ENCODE data around the gene SERPINB10.

Gene SERPINB10

DNA sequence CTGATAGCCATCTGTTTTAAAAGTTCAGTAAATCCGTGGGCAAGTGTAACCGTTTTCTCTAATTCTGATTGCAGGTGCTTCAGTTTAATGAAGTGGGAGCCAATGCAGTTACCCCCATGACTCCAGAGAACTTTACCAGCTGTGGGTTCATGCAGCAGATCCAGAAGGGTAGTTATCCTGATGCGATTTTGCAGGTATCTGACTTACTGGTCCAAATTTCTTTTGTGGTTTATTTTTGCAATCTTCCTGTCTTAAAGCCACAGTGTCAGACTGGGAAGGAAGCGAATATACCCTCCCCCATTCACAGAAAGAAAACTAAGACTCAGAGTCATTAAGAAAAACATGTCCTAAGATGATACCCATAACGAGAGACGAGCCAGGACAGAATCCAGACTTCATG, 12.6 kb upstream of the SERPINB10 start:
- Histone ChIP-seq H3K27ac (ENCODE audit: low read depth, low read length) (no peak overlapping the region), H3K27me3 (ENCODE audit: control insufficient read depth in 1 of 2, insufficient read depth in 2 of 2, low read length in 2 of 2) (no peaks in the 10 kb centered on the region), H3K9me3 (ENCODE audit: low read length) (no peaks in the 10 kb centered on the region), H3K9ac (ENCODE audit: low read length) (no peak overlapping the region), H3K4me1 (ENCODE audit: insufficient read depth, low read length) (no peaks in the 10 kb centered on the region), H3K4me3 (ENCODE audit: low read depth in 1 of 2, low read length in 2 of 2) (no peak overlapping the region), H3K36me3 (ENCODE audit: insufficient read depth, low read length) (no peaks in the 10 kb centered on the region)

DNA sequence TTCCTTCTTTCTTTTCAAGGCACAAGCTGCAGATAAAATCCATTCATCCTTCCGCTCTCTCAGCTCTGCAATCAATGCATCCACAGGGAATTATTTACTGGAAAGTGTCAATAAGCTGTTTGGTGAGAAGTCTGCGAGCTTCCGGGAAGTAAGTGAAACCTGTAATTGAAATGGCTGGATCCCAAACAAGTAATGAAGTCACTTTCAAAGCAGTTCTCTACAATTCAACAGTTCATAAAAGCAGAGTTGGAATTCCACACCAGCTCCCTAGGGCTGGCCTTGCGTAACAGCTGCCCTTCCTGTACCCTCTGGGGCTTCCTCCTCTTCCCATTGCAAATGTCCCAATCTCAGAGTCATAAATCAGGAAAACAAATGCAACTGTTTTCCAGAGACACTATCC, 10.7 kb upstream of the SERPINB10 start:
- no peak overlapping the region for H3K4me3 ChIP-seq (ENCODE audit: low read depth in 1 of 2, low read length in 2 of 2)
- H3K27ac ChIP-seq (ENCODE audit: low read depth, low read length) = no peak overlapping the region
- no peaks in the 10 kb centered on the region for H3K9me3 ChIP-seq (ENCODE audit: low read length)
- H3K9ac ChIP-seq (ENCODE audit: low read length) = no peak overlapping the region
- no peaks in the 10 kb centered on the region for H3K4me1 ChIP-seq (ENCODE audit: insufficient read depth, low read length)
- no peaks in the 10 kb centered on the region for H3K27me3 ChIP-seq (ENCODE audit: control insufficient read depth in 1 of 2, insufficient read depth in 2 of 2, low read length in 2 of 2)
- H3K36me3 ChIP-seq (ENCODE audit: insufficient read depth, low read length) = no peaks in the 10 kb centered on the region

DNA sequence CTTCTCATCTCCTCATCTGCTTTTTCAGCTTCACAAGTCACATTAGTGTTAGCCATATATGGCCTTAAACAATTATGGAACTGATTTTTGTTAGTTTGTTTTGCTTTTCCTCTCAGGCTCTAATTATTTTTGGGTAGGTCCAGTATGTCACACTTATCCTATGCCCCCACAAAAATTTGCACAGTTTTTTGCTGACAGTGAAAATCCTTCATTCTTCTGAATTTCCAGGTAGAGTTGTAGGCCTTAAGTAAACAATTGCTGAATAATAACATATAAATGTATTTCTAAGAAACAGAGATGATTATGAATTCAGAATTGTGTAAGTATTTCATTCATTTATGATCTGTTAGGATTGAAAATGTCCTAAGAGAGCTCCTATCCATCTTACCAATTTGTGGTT, 8.6 kb upstream of the SERPINB10 start:
- H3K9ac ChIP-seq (ENCODE audit: low read length) = no peak overlapping the region
- no peak overlapping the region for H3K27ac ChIP-seq (ENCODE audit: low read depth, low read length)
- no peaks in the 10 kb centered on the region for H3K9me3 ChIP-seq (ENCODE audit: low read length)
- no peaks in the 10 kb centered on the region for H3K36me3 ChIP-seq (ENCODE audit: insufficient read depth, low read length)
- no peaks in the 10 kb centered on the region for H3K27me3 ChIP-seq (ENCODE audit: control insufficient read depth in 1 of 2, insufficient read depth in 2 of 2, low read length in 2 of 2)
- no peaks in the 10 kb centered on the region for H3K4me1 ChIP-seq (ENCODE audit: insufficient read depth, low read length)
- H3K4me3 ChIP-seq (ENCODE audit: low read depth in 1 of 2, low read length in 2 of 2) = no peak overlapping the region

DNA sequence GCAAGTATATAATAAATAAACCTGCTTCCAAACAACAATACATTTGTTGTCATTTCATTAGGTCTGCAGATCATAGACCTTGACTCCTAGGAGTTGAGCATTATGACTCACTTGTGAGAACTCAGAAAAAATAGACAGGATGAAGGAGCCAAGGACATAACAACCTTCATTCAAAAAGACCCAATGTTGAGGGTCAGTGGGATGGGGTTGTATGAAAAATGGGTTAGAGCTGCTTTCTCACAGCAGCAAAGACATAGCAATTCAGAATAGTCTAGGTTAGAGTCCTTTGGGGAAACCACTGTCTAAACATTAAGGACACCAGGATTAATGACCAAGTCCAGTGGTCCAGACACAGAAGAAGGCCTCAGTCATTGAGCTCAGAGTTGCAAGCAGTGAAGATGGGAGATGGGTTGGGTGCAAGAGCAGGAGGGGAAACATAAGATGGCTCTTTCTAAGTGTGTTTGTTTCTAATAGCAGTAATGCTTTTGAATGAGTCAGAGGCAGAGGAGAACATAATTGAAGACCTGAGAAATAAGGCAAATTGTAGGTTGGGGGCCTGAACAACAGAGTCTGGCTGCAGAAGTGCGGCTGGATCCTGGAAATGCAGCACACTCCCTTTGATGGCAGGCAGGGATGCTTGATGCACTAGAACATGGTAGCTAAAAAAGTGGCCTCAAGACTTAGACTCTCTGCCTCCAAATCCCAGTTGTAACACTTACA, 3.7 kb upstream of the SERPINB10 start:
- no peak overlapping the region for H3K27ac ChIP-seq (ENCODE audit: low read depth, low read length)
- no peaks in the 10 kb centered on the region for H3K9me3 ChIP-seq (ENCODE audit: low read length)
- no peak overlapping the region for H3K4me3 ChIP-seq (ENCODE audit: low read depth in 1 of 2, low read length in 2 of 2)
- no peaks in the 10 kb centered on the region for H3K36me3 ChIP-seq (ENCODE audit: insufficient read depth, low read length)
- no peaks in the 10 kb centered on the region for H3K27me3 ChIP-seq (ENCODE audit: control insufficient read depth in 1 of 2, insufficient read depth in 2 of 2, low read length in 2 of 2)
- H3K4me1 ChIP-seq (ENCODE audit: insufficient read depth, low read length) = no peaks in the 10 kb centered on the region
- no peak overlapping the region for H3K9ac ChIP-seq (ENCODE audit: low read length)

DNA sequence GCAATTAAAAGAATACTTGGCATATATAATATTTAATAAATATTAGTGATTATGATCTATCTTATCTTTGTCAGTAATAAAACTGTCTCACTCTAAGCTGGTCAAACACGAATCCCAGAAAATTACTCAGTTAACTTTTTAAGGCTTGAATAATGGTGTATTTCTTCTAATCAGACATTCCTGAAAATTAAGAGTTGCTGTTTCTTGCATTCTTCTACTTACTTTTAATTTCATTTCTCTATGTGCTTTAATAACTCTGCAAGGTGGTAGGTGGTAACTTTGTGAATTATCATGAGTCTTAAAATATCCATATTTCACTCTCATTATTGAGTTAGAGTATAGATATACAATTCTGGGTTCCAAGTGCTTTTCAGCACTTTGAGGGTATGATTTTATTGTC, 3.1 kb upstream of the SERPINB10 start:
- Histone ChIP-seq H3K27ac (ENCODE audit: low read depth, low read length) (no peak overlapping the region), H3K36me3 (ENCODE audit: insufficient read depth, low read length) (no peaks in the 10 kb centered on the region), H3K4me1 (ENCODE audit: insufficient read depth, low read length) (no peaks in the 10 kb centered on the region), H3K27me3 (ENCODE audit: control insufficient read depth in 1 of 2, insufficient read depth in 2 of 2, low read length in 2 of 2) (no peaks in the 10 kb centered on the region), H3K4me3 (ENCODE audit: low read depth in 1 of 2, low read length in 2 of 2) (no peak overlapping the region), H3K9me3 (ENCODE audit: low read length) (no peaks in the 10 kb centered on the region), H3K9ac (ENCODE audit: low read length) (no peak overlapping the region)

DNA sequence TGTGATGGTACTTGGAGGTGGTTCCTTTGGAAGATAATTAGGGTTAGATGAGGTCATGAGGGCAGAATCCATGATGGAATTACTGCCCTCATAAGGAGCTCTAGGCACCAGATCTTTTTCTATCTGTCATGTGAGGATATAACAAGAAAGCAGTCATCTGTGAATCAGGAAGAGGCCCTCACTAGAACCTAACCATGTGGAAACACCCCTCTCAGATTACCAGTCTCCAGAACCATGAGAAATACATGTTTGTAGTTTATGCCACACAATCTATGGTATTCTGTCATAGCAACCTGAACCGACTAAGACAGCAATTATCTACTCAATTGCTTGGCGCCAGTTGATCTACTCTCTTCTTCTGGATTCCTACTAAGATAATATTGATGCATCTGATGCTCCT, 2.4 kb upstream of the SERPINB10 start:
- H3K36me3 ChIP-seq (ENCODE audit: insufficient read depth, low read length) = no peaks in the 10 kb centered on the region
- H3K4me1 ChIP-seq (ENCODE audit: insufficient read depth, low read length) = no peaks in the 10 kb centered on the region
- H3K9me3 ChIP-seq (ENCODE audit: low read length) = no peaks in the 10 kb centered on the region
- H3K4me3 ChIP-seq (ENCODE audit: low read depth in 1 of 2, low read length in 2 of 2) = no peak overlapping the region
- H3K27ac ChIP-seq (ENCODE audit: low read depth, low read length) = no peak overlapping the region
- H3K9ac ChIP-seq (ENCODE audit: low read length) = no peak overlapping the region
- H3K27me3 ChIP-seq (ENCODE audit: control insufficient read depth in 1 of 2, insufficient read depth in 2 of 2, low read length in 2 of 2) = no peaks in the 10 kb centered on the region

DNA sequence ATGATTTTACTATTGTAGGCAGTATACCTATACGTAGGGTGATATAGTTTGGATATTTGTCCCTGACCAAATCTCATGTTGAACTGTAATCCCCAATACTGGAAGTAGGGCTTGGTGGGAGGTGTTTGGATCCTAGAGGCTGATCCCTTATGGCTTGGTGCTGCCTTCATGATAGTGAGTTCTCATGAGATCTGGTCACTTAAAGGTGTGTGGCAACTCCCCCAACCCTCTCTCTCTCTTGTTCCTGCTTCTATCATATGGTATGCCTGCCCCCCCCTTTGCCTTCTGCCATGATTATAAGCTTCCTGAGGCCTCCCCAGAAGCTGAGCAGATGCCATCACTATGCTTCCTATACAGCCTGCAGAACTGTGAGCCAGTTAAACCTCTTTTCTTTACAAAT, 1.7 kb upstream of the SERPINB10 start:
- Histone ChIP-seq H3K9ac (ENCODE audit: low read length) (no peak overlapping the region), H3K36me3 (ENCODE audit: insufficient read depth, low read length) (no peaks in the 10 kb centered on the region), H3K27ac (ENCODE audit: low read depth, low read length) (no peak overlapping the region), H3K4me1 (ENCODE audit: insufficient read depth, low read length) (no peaks in the 10 kb centered on the region), H3K27me3 (ENCODE audit: control insufficient read depth in 1 of 2, insufficient read depth in 2 of 2, low read length in 2 of 2) (no peaks in the 10 kb centered on the region), H3K4me3 (ENCODE audit: low read depth in 1 of 2, low read length in 2 of 2) (no peak overlapping the region), H3K9me3 (ENCODE audit: low read length) (no peaks in the 10 kb centered on the region)

DNA sequence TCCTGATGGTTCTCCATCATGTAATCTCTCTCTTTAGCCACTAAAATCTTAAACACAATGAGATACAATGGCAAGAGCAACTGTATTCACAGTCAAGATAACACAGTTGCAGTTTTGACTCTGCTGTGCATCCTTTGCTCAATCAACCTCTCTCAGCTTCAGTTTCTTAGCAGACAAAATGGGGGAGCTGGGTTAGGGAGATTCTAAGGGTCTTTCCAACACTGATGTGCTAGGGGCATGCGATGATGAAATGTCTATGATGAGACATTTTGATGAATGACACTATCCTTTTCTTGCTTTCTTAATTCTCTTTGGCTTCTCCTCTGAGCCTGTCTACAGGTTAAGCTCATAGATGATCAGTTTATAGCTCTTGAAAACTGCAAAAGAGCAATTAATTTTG, 1.1 kb downstream of the SERPINB10 start:
- no peaks in the 10 kb centered on the region for H3K4me1 ChIP-seq (ENCODE audit: insufficient read depth, low read length)
- no peaks in the 10 kb centered on the region for H3K9me3 ChIP-seq (ENCODE audit: low read length)
- no peaks in the 10 kb centered on the region for H3K27me3 ChIP-seq (ENCODE audit: control insufficient read depth in 1 of 2, insufficient read depth in 2 of 2, low read length in 2 of 2)
- H3K27ac ChIP-seq (ENCODE audit: low read depth, low read length) = no peak overlapping the region
- no peak overlapping the region for H3K9ac ChIP-seq (ENCODE audit: low read length)
- no peaks in the 10 kb centered on the region for H3K36me3 ChIP-seq (ENCODE audit: insufficient read depth, low read length)
- H3K4me3 ChIP-seq (ENCODE audit: low read depth in 1 of 2, low read length in 2 of 2) = no peak overlapping the region

DNA sequence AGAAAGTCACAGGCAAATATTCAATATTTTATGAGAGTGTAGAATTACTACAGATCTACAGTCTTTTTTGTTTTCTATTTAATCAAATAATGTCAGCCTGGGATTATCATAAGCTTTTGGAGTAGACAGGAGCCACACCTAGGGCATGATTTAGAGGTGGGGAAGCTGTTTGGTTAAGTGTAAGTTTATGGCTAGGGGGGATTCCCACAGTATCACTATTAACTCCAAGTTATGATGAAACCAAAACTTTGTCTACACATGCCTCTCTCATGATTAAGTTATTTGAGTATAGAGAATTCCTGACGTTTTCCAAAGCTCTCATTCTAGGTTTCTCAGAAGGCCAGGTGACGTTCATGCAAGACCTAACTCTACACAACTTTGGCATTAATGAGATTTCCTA, 2.1 kb downstream of the SERPINB10 start:
- no peak overlapping the region for H3K9ac ChIP-seq (ENCODE audit: low read length)
- H3K27me3 ChIP-seq (ENCODE audit: control insufficient read depth in 1 of 2, insufficient read depth in 2 of 2, low read length in 2 of 2) = no peaks in the 10 kb centered on the region
- no peak overlapping the region for H3K27ac ChIP-seq (ENCODE audit: low read depth, low read length)
- no peaks in the 10 kb centered on the region for H3K4me1 ChIP-seq (ENCODE audit: insufficient read depth, low read length)
- H3K36me3 ChIP-seq (ENCODE audit: insufficient read depth, low read length) = no peaks in the 10 kb centered on the region
- H3K4me3 ChIP-seq (ENCODE audit: low read depth in 1 of 2, low read length in 2 of 2) = no peak overlapping the region
- H3K9me3 ChIP-seq (ENCODE audit: low read length) = no peaks in the 10 kb centered on the region

DNA sequence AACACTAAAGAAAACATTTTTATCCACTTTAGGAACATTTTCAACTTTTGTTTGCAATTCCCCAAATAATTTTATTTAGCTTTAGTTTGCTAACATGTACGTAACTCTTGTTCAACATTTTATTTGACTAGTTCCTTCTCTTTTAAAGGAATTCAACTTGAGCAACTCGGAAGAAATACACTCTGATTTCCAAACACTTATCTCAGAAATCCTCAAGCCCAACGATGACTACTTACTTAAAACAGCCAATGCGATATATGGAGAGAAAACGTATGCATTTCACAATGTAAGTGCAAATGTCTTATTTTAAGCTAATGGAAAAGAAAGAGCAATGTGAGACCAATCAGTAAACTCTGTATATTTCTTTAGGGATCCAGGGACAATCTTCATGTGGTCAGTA, 10.1 kb downstream of the SERPINB10 start:
- H3K4me3 ChIP-seq (ENCODE audit: low read depth in 1 of 2, low read length in 2 of 2) = no peak overlapping the region
- no peaks in the 10 kb centered on the region for H3K27me3 ChIP-seq (ENCODE audit: control insufficient read depth in 1 of 2, insufficient read depth in 2 of 2, low read length in 2 of 2)
- H3K36me3 ChIP-seq (ENCODE audit: insufficient read depth, low read length) = no peaks in the 10 kb centered on the region
- H3K9ac ChIP-seq (ENCODE audit: low read length) = no peak overlapping the region
- H3K4me1 ChIP-seq (ENCODE audit: insufficient read depth, low read length) = no peaks in the 10 kb centered on the region
- H3K9me3 ChIP-seq (ENCODE audit: low read length) = no peaks in the 10 kb centered on the region
- H3K27ac ChIP-seq (ENCODE audit: low read depth, low read length) = no peak overlapping the region

DNA sequence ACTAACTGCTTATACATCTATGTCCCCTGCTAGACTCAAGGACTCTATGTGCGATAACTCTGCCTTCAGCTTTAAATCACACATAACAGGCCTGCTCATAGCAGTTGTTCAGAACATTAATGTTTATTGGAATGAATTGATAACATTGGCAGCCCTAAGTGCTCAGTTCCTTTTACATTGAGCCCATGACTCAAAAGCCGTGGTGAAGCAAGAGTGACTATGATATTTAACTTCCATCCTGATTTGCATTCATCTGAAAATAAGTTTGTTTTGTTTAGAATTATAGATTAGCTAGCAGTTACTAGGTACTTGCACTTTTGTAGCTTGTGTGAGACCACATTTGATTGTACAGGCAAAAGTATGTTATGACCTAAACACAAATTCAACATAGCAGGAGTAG, 14.3 kb downstream of the SERPINB10 start:
- no peaks in the 10 kb centered on the region for H3K9me3 ChIP-seq (ENCODE audit: low read length)
- H3K27ac ChIP-seq (ENCODE audit: low read depth, low read length) = no peak overlapping the region
- no peaks in the 10 kb centered on the region for H3K36me3 ChIP-seq (ENCODE audit: insufficient read depth, low read length)
- no peak overlapping the region for H3K4me3 ChIP-seq (ENCODE audit: low read depth in 1 of 2, low read length in 2 of 2)
- no peak overlapping the region for H3K9ac ChIP-seq (ENCODE audit: low read length)
- no peaks in the 10 kb centered on the region for H3K27me3 ChIP-seq (ENCODE audit: control insufficient read depth in 1 of 2, insufficient read depth in 2 of 2, low read length in 2 of 2)
- H3K4me1 ChIP-seq (ENCODE audit: insufficient read depth, low read length) = no peaks in the 10 kb centered on the region

DNA sequence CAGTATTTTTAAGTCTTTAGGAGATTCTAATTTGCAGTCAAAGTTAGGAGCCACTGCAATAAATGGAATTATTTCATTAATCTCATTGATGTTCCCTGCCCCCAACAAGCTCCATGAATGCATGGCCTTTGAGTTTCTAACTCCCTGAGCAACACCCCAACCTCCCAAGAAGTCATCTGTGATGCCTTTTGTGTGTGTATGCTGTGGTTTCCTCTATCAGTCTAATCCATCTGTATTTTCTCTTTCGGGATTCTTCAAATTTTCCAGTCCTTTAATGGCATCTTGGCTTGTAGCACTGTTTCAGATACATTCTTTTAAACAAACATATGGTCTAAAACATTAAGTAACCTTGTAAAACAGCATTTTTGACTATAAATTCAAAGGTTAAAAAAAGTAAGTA, 16.8 kb downstream of the SERPINB10 start:
- no peak overlapping the region for H3K4me3 ChIP-seq (ENCODE audit: low read depth in 1 of 2, low read length in 2 of 2)
- H3K36me3 ChIP-seq (ENCODE audit: insufficient read depth, low read length) = no peaks in the 10 kb centered on the region
- no peaks in the 10 kb centered on the region for H3K4me1 ChIP-seq (ENCODE audit: insufficient read depth, low read length)
- H3K9me3 ChIP-seq (ENCODE audit: low read length) = no peaks in the 10 kb centered on the region
- no peak overlapping the region for H3K27ac ChIP-seq (ENCODE audit: low read depth, low read length)
- H3K9ac ChIP-seq (ENCODE audit: low read length) = no peak overlapping the region
- no peaks in the 10 kb centered on the region for H3K27me3 ChIP-seq (ENCODE audit: control insufficient read depth in 1 of 2, insufficient read depth in 2 of 2, low read length in 2 of 2)

All from muscle layer of colon (tissue), 2 donors.